Naive thymus-derived CD8-positive, alpha-beta T cell (primary cell): ENCODE measurements around the gene GNB1L. TPM values are rescaled to one million over a fixed set of nuclear protein-coding genes. Genes with fewer than 3 reads are reported as not detected.
A peak's percentile ranks its signal among the peaks of the same experiment; 100 is the strongest.
"Not testable (repeated sequence)": the region's sequence is repeated elsewhere in the genome, so short reads cannot be mapped to it uniquely, and the experiment has no call there.

Source experiments
- ATAC-seq, 2 donors: fragments of 150-1000 bp; cut with Tn5 transposase in 1 of 2; sonication (Bioruptor Pico), chemical (Tn5 transposase) in 1 of 2; 1 replicate in 1 of 2; 2 replicates in 1 of 2; pipeline ENCODE4 v1.10.0; 2021; ENCODE audit warnings: mild to moderate bottlenecking in 2 of 2, moderate library complexity in 2 of 2
- POLR2A ChIA-PET: fragments of 350-600 bp; sonication (Branson Sonifier 250); formaldehyde crosslinking; loops from one replicate; lab custom pipeline; 2021; ENCODE audit warnings: antibody characterized with exemption; lab: Charles Lee
- DNase-seq, 10 donors: peaks; one replicate each; pipeline versions ENCODE4 v3.0.0 to v3.0.0-alpha.2; 2020 to 2022
- H3K27ac Mint-ChIP-seq, 10 donors: one replicate each; pipeline ENCODE4 v1.8.0; 2020 to 2022; ENCODE audit warnings: mild to moderate bottlenecking in 10 of 10, mixed read lengths in 10 of 10, moderate library complexity in 4 of 10, inconsistent platforms in 1 of 10
- H3K27me3 Mint-ChIP-seq, 5 donors: one replicate each; pipeline ENCODE4 v1.8.0; 2021 to 2022; ENCODE audit warnings: mixed read lengths in 5 of 5
- H3K36me3 Mint-ChIP-seq, 3 donors: one replicate each; pipeline ENCODE4 v1.8.0; 2020 to 2022; ENCODE audit warnings: mixed read lengths in 3 of 3, mild to moderate bottlenecking in 2 of 3, inconsistent platforms in 1 of 3
- H3K4me1 Mint-ChIP-seq, 4 donors: one replicate each; pipeline ENCODE4 v1.8.0; 2021 to 2022; ENCODE audit warnings: mixed read lengths in 4 of 4
- H3K4me3 Mint-ChIP-seq, 10 donors: one replicate each; pipeline ENCODE4 v1.8.0; 2020 to 2022; ENCODE audit warnings: mild to moderate bottlenecking in 10 of 10, mixed read lengths in 10 of 10, moderate library complexity in 6 of 10, inconsistent platforms in 1 of 10
- H3K9me3 Mint-ChIP-seq, 9 donors: one replicate each; pipeline ENCODE4 v1.8.0; 2020 to 2022; ENCODE audit warnings: mixed read lengths in 9 of 9, mild to moderate bottlenecking in 3 of 9, inconsistent platforms in 1 of 9, moderate library complexity in 1 of 9
- polyA plus RNA-seq, 3 donors: library from polyadenylated mRNA; unstranded; fragments of 300-500 nt; fragmentation: Illumina TruSeq; gene quantifications; one replicate each; pipeline ENCODE4 v1.2.3, GENCODE V29; 2021
- total RNA-seq, 8 experiments: library from RNA in 2 of 8; stranded (reverse) in 2 of 8; gene quantifications; one replicate each; pipeline ENCODE4 v1.2.3 and lab custom pipeline; 2021 to 2026

The GNB1L gene
- total and polyA plus RNA-seq, 5 experiments from 2014 or later = 11.0 to 18.7 (median 12.5) TPM

DNA sequence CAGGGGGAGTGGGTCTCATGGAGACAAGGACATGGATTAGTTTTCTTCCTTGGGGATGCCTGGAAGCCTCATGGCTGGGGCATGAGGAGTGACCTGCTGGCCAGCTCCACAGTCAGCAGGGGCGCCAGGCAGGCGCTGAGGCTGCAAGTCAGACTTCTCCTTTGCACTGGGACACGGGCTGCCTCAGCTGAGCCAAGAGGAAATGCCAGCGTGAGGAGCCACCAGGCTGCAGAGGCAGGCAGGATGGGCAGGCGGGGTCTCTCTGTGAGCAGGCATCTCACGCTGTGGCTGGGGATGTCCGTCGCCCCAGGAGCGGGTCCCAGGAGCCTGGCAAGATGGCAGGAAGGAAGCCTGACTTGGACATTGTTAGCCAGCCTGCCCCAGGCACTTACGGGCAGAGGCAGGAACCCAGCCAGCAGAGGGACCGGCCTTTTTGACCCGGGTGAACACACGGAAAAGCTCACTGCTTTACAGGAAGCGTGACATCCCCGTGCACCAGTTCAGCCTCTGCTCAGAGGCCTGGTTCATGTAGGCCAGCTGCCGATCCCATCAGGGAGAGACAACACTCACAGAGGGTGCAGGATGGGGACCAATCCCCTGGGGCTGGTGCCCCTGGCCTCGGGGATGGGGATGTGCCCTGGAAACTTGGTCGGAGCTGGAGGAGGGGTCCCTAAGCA, 10.2 kb downstream of the GNB1L start:
- POLR2A ChIA-PET = interaction anchor here (1.0 to 2.9 kb wide), 5 partner anchors 10 to 48 kb away, joined by 3 to 24 read pairs (median 3); partner anchors contain the start of genes GNB1L and RTL10
- ATAC-seq (peak; percentile 78 to 85), DNase-seq (peak in 3 of 10 donors; percentile 28 to 48 (median 43))
- Mint-ChIP-seq H3K27me3 (no peaks in the 10 kb centered on the region), H3K4me3 (peak overlapping the region in 9 of 10 donors; percentile 63 to 83 (median 76)), H3K27ac (peak overlapping the region; percentile 71 to 94 (median 92)), H3K36me3 (peaks cover 0 to 15% (median 3%) of the 10 kb centered on the region in 3 donors), H3K4me1 (peaks cover 25 to 47% (median 34%) of the 10 kb centered on the region in 4 donors), H3K9me3 (no peaks in the 10 kb centered on the region)

DNA sequence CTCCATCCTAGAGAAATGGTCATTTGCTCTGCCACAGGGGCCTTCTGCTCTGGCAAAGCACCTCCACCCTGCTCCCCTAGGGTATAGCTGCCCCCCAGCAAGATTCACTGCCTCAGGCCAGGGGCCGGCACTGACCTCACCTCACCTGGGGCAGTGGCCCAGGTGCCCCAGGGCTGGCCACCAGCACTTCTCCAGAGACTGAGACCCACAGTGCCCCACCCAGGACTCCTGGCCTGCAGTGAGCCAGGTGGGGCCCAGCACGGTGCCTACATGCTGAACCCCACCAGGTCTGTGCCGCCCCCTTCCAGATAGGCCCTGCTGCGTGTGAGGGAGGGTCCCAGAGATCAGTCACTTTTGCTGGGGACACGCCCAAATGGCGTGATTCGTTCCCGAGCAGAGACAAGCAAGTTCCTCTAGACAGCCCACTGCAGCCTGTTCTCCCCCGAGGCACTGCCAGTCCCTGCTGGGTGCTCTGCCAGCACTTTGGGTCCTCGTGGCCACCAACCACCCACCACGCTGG, 10.8 kb downstream of the GNB1L start:
- no peak for DNase-seq
- POLR2A ChIA-PET = interaction anchor here (1.0 to 2.9 kb wide), 4 partner anchors 11 to 48 kb away, joined by 3 to 24 read pairs (median 4); partner anchors contain the start of genes GNB1L and RTL10
- Mint-ChIP-seq H3K9me3 (no peaks in the 10 kb centered on the region), H3K36me3 (peaks cover 0 to 12% (median 3%) of the 10 kb centered on the region in 3 donors), H3K4me3 (peak overlapping the region in 8 of 10 donors; percentile 66 to 83 (median 76)), H3K27ac (peak overlapping the region; percentile 71 to 94 (median 92)), H3K4me1 (peaks cover 25 to 47% (median 35%) of the 10 kb centered on the region in 4 donors), H3K27me3 (no peaks in the 10 kb centered on the region)
- peak in 1 of 2 donors; percentile 5 for ATAC-seq

DNA sequence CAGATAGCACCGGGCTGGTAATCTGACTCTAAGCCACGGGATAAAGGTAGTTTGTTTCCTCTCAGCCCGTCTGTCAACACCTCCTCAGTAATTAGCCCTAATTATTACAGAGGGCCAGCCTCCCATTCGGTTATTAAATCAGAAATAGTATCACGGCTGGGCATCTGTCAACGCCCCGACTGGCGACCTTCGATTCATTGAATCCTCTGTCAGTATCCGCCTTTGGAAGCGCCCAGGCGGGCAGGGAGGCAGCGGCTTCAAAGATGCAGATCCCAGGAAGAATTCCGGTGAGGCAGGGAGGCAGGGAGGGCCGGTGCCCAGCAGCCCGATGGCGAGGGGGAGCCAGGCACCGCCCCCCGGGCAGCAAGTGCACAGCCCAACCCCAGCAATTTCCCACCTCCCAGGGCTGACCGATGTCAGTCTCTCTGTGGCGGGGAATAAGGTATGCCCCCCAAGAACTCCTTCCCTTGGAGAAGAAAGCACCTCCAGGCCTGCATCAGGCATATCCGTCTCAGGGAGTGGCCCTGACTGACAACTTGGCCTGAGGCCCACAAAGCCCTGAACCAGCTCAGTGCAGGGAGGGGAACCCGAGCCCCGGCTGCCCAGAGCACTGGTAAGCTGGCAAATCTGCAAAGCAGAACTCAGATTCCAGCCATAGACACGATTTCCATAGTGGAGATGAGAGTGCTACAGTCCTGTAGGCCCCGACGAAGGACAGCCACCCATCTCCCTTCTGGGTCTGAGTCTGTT, 11.4 kb downstream of the GNB1L start:
- ATAC-seq (no peak), DNase-seq (no peak)
- H3K4me3 Mint-ChIP-seq = peak overlapping the region in 2 of 10 donors; percentile 29 to 76
- peaks cover 0 to 9% (median 3%) of the 10 kb centered on the region in 3 donors for H3K36me3 Mint-ChIP-seq
- H3K4me1 Mint-ChIP-seq = peaks cover 23 to 41% (median 33%) of the 10 kb centered on the region in 4 donors
- no peaks in the 10 kb centered on the region for H3K9me3 Mint-ChIP-seq
- POLR2A ChIA-PET = interaction anchor here (1.1 to 2.9 kb wide), 2 partner anchors 11 to 12 kb away, joined by 4 to 24 read pairs; partner anchors contain the start of genes GNB1L and RTL10
- H3K27me3 Mint-ChIP-seq = no peaks in the 10 kb centered on the region
- no peak overlapping the region for H3K27ac Mint-ChIP-seq

DNA sequence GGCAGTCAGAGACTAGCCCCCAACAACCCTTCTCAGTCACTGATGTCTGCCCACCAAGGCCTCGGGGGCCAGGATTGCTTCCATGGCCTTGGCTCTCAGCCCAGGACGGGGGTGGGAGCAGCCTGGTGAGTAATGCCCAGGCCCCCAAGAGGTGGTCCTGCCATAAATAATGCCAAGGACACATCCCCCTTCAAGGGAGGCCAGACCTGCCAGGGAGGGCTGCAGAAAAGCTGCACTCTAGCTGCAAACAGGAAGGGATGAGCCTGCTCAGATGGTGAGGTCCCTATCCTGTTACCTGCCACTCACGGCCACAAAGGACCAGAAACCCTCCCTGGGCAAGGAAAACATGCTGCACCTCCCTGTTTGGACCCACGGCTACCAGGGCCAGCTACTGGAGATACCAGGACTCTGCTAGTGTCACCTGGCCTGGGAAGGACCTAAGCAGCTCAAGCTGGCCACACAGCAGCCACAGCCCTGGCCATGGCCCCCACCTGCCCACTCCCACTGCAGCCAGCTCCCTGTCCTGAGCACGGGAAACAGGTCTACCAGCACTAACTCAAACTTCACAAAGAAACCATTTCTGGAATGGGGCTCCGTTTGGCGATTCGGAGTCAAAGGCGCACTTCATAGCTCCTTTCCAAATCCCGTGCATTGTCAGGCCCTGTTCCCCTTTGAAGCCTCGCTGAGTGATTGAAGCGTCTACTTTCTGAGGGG, 12.1 kb downstream of the GNB1L start:
- no peak for DNase-seq
- no peaks in the 10 kb centered on the region for H3K9me3 Mint-ChIP-seq
- peak overlapping the region in 1 of 10 donors; percentile 21 for H3K27ac Mint-ChIP-seq
- peaks cover 22 to 41% (median 35%) of the 10 kb centered on the region in 4 donors for H3K4me1 Mint-ChIP-seq
- no peak for ATAC-seq
- H3K27me3 Mint-ChIP-seq = no peaks in the 10 kb centered on the region
- POLR2A ChIA-PET = interaction anchor here (1.1 kb wide), 1 partner anchor 12 kb away, joined by 4 read pairs; the partner anchor contains the start of genes GNB1L and RTL10
- peaks cover 0 to 5% (median 3%) of the 10 kb centered on the region in 3 donors for H3K36me3 Mint-ChIP-seq
- no peak overlapping the region for H3K4me3 Mint-ChIP-seq

DNA sequence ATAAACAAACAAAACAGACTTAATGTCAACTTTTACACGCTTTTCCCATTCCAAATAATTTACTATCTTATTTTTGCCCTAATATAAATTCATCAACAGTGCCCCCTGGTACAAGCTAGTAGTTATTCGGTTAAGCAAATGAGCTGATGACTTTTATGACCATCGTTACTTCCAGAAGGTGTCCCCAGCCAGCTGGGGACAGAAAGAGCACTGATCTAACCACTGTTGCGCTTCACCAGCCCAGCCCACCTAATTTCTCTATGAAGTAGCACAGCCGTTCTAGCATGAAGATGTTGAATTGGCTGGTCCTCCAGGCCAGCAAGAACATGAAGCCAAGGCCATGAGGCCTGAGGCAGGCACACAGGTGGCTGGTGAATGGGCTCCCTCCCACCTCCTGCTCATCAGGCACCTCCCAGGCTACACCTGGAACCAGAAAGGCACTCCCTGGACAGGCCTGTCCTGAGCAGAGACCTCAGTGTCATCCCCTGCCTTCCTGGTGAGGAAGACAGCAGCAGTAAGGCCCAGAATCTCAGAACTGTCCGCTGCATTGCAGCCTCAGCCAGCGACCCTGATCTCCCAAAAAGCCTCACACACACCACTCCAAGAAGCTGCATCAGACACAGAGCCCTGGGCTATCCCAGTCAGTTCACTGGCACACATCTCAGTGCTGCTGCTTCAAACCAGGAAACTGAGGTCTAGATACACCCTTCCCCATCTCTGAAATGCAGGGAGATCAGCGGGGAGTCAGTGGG, 12.9 kb downstream of the GNB1L start:
- POLR2A ChIA-PET = interaction anchor here (1.4 kb wide), 1 partner anchor 55 kb away, joined by 3 read pairs; no protein-coding TSS in a partner anchor

DNA sequence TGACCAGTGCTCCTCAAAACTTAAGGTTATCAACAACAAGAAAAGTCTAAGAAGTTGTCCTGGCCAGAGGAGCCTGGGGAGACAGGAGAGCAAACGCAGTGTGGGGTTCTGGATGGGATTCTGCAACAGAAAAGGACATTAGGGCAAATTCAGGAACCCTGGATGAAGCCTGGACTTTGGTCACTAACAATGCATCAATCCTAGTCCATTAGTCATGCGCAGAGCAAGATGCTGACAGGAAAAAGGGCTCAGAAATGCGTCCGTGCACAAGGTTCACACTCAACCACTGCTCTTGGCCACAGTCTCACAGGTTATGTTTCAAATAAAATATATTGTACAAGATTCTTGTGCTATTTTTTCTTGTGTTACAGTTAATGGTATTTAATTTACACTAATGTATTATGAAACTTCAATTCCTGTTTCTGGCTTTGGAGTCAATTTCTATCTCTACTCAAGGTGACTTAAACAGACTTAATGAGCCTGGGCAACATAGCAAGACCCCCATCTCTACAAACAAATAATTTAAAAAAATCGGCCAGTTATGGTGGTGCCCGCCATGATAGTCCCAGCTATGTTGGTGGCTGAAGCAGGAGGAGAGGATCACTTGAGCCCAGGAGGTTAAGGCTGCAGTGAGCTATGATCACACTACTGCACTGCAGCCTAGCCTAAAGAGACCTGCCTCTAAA, 13.6 kb downstream of the GNB1L start:
- H3K27ac Mint-ChIP-seq = peak overlapping the region in 3 of 10 donors; percentile 5 to 43 (median 12)
- H3K4me3 Mint-ChIP-seq = no peak overlapping the region
- H3K9me3 Mint-ChIP-seq = no peaks in the 10 kb centered on the region
- ATAC-seq (no peak), DNase-seq (no peak)
- peaks cover 0 to 5% (median 0%) of the 10 kb centered on the region in 3 donors for H3K36me3 Mint-ChIP-seq
- POLR2A ChIA-PET = interaction anchor here (0.6 to 1.4 kb wide), 3 partner anchors 14 to 55 kb away, joined by 3 read pairs; partner anchors contain the start of genes GNB1L and RTL10
- peaks cover 27 to 44% (median 39%) of the 10 kb centered on the region in 4 donors for H3K4me1 Mint-ChIP-seq
- no peaks in the 10 kb centered on the region for H3K27me3 Mint-ChIP-seq

More for the DNA sequence above, 12.9 kb downstream of the GNB1L start:
- H3K27ac Mint-ChIP-seq = peak overlapping the region in 8 of 10 donors; percentile 5 to 53 (median 20)
- peaks cover 0 to 5% (median 0%) of the 10 kb centered on the region in 3 donors for H3K36me3 Mint-ChIP-seq
- H3K4me1 Mint-ChIP-seq = peaks cover 23 to 39% (median 37%) of the 10 kb centered on the region in 4 donors
- H3K4me3 Mint-ChIP-seq = no peak overlapping the region
- DNase-seq (no peak), ATAC-seq (no peak)
- no peaks in the 10 kb centered on the region for H3K27me3 Mint-ChIP-seq
- no peaks in the 10 kb centered on the region for H3K9me3 Mint-ChIP-seq

DNA sequence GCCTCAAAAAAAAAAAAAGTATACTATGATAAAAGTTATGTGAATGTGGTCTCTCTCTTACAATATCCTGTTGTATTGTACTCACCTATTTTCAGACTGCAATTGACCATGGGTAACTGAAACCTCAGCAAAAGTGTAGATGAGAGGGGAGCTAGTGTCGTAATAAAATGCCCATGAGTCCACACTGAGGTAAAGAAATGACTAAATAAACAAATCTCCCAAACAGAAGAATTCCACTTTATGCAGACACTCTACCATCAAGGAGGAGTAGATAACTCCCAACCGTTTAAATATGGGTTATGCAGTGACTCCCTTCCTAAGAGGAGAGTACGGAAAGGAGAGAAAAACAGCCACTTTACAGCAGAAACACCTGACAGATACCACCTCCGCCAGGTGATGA, 14.6 kb downstream of the GNB1L start:
- H3K4me3 Mint-ChIP-seq = no peak overlapping the region
- POLR2A ChIA-PET = interaction anchor here (0.8 kb wide), 2 partner anchors 16 to 52 kb away, joined by 3 to 5 read pairs; no protein-coding TSS in a partner anchor
- DNase-seq (no peak), ATAC-seq (no peak)
- peaks cover 0 to 5% (median 0%) of the 10 kb centered on the region in 3 donors for H3K36me3 Mint-ChIP-seq
- no peaks in the 10 kb centered on the region for H3K9me3 Mint-ChIP-seq
- H3K4me1 Mint-ChIP-seq = peaks cover 23 to 40% (median 37%) of the 10 kb centered on the region in 4 donors
- no peaks in the 10 kb centered on the region for H3K27me3 Mint-ChIP-seq
- H3K27ac Mint-ChIP-seq = no peak overlapping the region

DNA sequence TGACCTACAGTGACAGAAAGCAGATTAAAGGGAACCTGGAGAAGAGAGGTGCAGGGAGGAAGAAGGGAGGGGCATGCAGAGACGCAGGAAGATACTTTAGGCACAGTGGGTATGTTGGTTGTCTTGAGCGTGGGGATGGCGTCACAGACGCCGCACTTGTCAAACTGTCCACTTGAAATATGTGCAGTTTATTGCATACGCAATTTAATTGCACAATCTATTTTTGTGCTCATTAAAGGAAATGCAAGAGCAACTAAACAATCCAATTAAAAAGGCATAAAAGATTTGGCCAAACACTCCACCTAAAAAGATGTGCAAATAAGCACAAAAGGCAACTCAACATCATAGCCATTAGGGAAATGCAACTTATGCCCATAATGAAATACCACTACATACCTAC, 16.8 kb downstream of the GNB1L start:
- Mint-ChIP-seq H3K9me3 (no peaks in the 10 kb centered on the region), H3K4me1 (peaks cover 21 to 33% (median 25%) of the 10 kb centered on the region in 4 donors), H3K27me3 (no peaks in the 10 kb centered on the region), H3K36me3 (peaks cover 0 to 5% (median 0%) of the 10 kb centered on the region in 3 donors), H3K4me3 (no peak overlapping the region), H3K27ac (peak overlapping the region in 1 of 10 donors; percentile 9)
- no peak for ATAC-seq
- DNase-seq = no peak
- POLR2A ChIA-PET = no interaction called here

DNA sequence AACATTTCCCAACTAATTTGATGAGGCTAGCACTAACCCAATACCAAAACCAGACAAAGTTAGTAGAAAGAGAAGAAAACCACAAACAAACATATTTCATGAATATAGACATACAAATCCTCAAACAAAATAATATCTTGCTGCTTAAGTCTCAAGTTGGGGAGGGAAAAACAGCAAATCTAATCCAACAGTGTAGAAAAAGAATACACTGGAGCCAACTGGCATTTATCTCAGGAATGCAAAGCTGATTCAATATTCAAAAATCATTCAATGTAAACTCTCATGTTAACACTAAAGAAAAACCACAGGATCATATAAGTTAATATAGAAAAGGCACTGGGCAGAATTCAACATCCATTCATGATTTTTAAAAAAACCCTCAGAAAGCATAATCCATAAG, 18.2 kb downstream of the GNB1L start:
- ATAC-seq (no peak), DNase-seq (no peak)
- H3K4me1 Mint-ChIP-seq = peaks cover 21 to 37% (median 31%) of the 10 kb centered on the region in 4 donors
- H3K36me3 Mint-ChIP-seq = peaks cover 0 to 5% (median 0%) of the 10 kb centered on the region in 3 donors
- no peaks in the 10 kb centered on the region for H3K27me3 Mint-ChIP-seq
- H3K9me3 Mint-ChIP-seq = no peaks in the 10 kb centered on the region
- H3K4me3 Mint-ChIP-seq = no peak overlapping the region
- POLR2A ChIA-PET = no interaction called here
- peak overlapping the region in 3 of 10 donors; percentile 18 to 55 (median 33) for H3K27ac Mint-ChIP-seq

DNA sequence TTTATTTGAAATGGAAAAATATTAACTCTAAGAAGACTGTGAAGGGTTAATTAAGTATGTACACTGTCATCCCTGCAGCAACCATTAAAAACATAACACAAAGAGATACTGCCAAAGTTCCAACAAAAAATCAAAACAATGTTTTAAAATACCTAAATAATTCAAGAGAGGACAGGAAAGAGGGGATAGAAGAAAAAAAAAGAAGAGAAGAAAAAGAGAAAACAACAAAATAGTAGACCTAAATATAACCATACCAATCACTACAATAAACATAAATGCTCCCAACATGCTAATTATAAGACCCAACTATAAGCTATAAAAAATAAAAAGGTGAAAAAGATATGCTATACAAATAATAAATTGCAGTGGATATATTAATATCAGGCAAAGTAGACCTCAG, 20.1 kb downstream of the GNB1L start:
- Mint-ChIP-seq H3K36me3 (no peaks in the 10 kb centered on the region), H3K4me3 (no peak overlapping the region), H3K27ac (peak overlapping the region in 2 of 10 donors; percentile 17 to 86), H3K27me3 (no peaks in the 10 kb centered on the region), H3K9me3 (no peaks in the 10 kb centered on the region), H3K4me1 (peaks cover 19 to 37% (median 28%) of the 10 kb centered on the region in 4 donors)
- POLR2A ChIA-PET = no interaction called here
- DNase-seq = no peak
- ATAC-seq = no peak

DNA sequence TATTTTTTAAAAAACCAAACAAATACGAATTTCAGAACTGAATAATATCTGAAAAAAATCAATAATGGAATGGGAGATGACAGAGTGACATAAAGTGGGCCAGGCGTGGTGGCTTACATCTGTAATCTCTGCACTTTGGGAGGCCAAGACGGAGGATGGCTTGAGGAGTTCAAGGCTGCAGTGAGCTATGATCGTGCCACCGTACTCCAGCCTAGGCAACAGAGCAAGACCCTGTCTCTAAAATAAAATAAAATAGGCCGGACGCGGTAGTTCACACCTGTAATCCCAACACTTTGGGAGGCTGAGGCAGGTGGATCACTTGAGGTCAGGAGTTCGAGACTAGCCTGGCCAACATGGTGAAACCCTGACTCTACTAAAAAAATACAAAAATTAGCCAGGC, 21.3 kb downstream of the GNB1L start:
- H3K4me1 Mint-ChIP-seq = peaks cover 19 to 32% (median 27%) of the 10 kb centered on the region in 4 donors
- H3K4me3 Mint-ChIP-seq, DNase-seq, H3K27me3 Mint-ChIP-seq, ATAC-seq, H3K27ac Mint-ChIP-seq, H3K36me3 Mint-ChIP-seq, POLR2A ChIA-PET, H3K9me3 Mint-ChIP-seq: not testable (repeated sequence)
